CD1c-positive myeloid dendritic cell (primary cell): ENCODE data around the gene FAM98C.
"Not testable (repeated sequence)": the region's sequence is repeated elsewhere in the genome, so short reads cannot be mapped to it uniquely, and the experiment has no call there.

Source experiments
- DNase-seq: peaks from one replicate; pipeline ENCODE4 v3.0.0-alpha.2; 2016; ENCODE audit errors: extremely low spot score

The FAM98C gene

GRCh38 chr19:38395381-38396114, 7.3 kb upstream of the FAM98C start:
- no peak for DNase-seq

DNA sequence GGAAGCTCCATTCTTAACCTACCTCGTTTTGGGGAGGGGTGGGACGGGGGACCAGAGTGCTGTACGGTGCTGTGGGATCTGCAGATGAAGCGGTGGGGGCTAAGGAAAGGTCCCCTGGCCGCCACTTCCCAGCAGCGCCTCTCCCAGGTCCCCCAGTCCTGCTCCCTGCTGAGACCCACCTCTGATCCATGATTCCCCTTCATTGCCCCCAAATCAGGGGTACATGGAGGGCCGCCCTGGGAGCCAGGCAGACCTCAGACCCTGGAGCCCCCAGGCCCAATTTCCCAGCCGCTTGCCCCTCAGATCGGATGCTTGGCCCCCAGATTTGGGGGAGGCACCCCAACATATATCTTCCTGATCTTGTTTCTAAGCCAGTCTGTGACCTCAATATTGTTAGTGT, 3.8 kb upstream of the FAM98C start:
- DNase-seq = no peak

GRCh38 chr19:38399537-38399936, 3.4 kb upstream of the FAM98C start:
- DNase-seq = no peak

GRCh38 chr19:38400361-38400760, 2.5 kb upstream of the FAM98C start:
- no peak for DNase-seq

GRCh38 chr19:38401148-38401547, 1.7 kb upstream of the FAM98C start:
- DNase-seq = no peak

DNA sequence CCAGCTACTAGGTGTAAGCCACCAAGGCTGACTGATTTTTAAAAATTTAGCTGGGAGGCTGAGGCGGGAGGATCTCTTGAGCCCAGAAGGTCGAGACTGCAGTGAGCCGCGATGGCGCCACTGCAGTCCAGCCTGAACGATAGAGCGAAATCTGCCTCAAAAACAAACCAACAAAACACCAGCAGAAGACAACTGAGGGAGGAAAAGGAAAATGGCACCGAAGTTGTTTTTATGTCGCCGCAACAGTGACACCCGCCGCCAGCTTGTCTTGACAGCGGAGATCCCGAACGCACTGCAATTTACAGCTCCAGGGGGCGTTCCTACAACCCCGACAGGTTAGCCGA, 298 bp upstream of the FAM98C start:
- DNase-seq = no peak

GRCh38 chr19:38404858-38405257, 2.0 kb downstream of the FAM98C start:
- DNase-seq = no peak

DNA sequence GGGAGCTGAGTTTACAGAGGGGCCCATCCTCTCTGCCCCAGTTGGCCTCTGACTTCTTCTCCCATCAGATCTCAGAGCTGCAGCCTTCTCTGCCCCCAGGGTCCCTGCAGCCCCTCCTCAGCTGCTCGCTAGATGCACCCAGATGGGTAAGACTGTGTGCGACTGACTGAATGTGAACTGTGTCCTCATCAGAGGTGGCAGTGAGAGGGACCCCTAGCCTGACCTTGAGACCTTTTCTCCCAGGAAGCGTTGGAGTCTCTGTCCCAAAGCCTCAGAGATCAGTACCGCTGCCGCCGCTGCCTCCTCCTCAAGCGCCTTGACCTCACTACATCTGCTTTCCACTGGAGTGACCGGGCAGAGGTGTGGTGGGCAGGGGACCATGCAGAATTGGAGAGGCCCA, 2.4 kb downstream of the FAM98C start:
- no peak for DNase-seq

DNA sequence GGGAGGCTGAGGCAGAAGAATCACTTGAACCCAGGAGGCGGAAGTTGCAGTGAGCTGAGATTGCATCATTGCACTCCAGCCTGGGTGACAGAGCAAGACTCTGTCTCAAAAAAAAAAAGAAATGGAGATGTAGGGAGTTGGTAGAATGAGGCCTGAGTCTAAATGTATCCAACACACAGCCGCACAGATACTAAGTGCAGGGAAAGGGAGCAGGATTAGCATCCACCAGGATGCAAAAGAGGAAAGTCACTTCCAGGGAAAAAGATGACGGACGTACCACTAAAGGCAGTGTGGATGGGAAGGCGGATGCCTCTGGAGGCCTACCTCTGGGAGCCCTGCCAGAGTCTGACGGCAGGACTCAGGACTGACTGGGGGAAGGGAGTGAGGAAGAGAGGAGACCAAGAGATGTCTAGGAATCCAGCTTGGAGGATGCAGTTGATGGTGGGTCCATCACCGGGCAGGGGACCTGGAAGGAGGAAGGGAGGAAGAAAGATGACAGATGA, 6.8 kb downstream of the FAM98C start:
- DNase-seq = no peak

GRCh38 chr19:38410407-38410806, 7.5 kb downstream of the FAM98C start:
- DNase-seq = not testable (repeated sequence)

GRCh38 chr19:38411041-38411712, 8.3 kb downstream of the FAM98C start:
- no peak for DNase-seq

GRCh38 chr19:38411898-38412297, 9.0 kb downstream of the FAM98C start:
- not testable (repeated sequence) for DNase-seq

DNA sequence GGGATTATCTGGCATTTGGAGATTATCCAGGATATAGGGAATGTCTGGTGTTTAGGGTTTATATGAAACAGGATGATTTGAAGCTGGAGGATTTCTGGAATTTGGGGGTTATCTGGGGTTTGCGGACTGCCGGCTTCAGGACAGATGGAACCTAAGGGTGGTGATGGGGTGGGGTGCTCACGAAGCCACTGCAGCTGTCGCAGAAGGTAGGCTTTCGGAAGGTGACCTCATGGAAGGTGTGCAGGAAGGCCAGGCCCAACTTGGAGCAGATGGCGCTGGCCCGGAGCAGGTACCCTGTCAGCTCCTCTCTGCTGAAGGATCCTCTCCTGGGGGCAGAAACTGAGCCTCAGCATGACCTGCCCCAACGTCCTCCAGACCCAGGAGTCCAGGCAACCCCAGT, 9.6 kb downstream of the FAM98C start:
- DNase-seq = no peak

DNA sequence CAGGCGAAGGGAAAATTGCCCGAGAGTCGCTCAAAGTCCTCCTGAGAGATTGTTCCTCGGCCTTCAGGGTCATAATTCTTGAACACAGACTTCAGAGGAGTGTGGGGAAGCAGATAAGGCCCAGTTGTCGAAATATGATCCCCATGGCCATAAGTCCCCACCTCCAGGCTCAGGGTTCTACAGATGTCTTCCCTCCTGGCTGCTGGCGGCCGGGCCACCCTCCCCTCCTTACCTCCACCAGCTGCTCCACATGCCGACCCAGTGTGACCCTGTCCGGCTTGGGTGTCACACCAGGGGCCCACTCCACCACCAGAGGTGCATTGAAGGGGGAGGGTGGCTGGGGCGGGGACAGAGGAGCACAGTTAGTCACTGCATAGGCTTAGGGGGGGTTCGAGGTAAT, 10.1 kb downstream of the FAM98C start:
- DNase-seq = no peak

- DNase-seq = no peak
These were observed 10.5 kb downstream of the FAM98C start for GRCh38 chr19:38413416-38413815.

GRCh38 chr19:38417146-38417543, 14.3 kb downstream of the FAM98C start:
- no peak for DNase-seq

GRCh38 chr19:38417544-38418506, 14.9 kb downstream of the FAM98C start:
- DNase-seq = peak; percentile 94

- DNase-seq = no peak
These were observed 18.0 kb downstream of the FAM98C start for GRCh38 chr19:38420935-38421334.

DNA sequence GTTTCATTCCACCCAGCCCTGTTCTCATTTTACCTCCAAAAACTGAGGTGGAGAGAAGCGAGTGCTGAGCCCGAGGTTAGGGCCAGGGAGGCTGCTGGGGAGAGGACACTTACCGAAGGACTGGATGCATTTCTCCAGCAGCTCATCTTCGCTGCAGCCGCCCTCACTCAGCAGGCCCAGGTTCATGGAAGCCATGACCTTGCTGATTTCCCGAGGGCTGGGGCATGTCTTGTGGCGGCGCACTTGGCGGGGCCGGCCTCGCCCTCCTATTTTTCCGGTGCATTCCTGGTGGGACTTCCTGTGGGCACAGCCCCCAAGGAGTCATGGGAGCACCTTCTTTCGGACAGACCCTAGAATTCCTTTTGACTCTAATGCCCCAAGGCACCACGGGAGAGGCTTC, 19.0 kb downstream of the FAM98C start:
- DNase-seq = no peak

DNA sequence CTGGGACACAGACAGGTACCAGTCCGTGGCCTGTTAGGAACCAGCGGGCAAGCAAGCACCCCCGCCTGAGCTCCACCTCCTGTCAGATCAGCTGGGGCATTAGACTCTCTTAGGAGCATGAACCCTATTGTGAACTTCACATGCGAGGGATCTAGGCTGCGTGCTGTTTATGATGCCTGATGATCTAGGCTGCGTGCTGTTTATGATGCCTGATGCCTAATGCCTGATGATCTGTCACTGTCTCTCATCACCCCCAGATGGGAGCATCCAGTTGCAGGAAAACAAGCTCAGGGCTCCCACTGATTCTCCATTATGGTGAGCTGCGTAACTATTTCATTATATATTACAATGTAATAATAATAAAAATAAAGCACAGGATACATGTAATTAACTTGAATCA, 19.5 kb downstream of the FAM98C start:
- no peak for DNase-seq

DNA sequence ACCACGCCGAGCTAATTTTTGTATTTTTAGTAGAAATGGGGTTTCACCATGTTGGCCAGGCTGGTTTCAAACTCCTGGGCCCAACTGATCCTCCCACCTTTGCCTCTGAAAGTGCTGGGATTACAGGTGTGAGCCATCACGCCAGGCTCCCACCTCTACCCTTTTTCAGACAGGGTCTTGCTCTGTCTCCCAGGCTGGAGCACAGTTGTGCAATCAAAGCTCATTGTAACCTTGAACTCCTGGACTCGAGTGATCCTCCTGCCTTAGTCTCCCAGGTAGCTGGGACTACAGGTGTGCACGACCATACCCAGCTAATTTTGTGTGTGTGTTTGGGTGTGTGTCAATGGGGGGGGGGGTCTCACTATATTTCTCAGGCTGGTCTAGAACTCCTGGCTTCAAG, 21.4 kb downstream of the FAM98C start:
- no peak for DNase-seq

DNA sequence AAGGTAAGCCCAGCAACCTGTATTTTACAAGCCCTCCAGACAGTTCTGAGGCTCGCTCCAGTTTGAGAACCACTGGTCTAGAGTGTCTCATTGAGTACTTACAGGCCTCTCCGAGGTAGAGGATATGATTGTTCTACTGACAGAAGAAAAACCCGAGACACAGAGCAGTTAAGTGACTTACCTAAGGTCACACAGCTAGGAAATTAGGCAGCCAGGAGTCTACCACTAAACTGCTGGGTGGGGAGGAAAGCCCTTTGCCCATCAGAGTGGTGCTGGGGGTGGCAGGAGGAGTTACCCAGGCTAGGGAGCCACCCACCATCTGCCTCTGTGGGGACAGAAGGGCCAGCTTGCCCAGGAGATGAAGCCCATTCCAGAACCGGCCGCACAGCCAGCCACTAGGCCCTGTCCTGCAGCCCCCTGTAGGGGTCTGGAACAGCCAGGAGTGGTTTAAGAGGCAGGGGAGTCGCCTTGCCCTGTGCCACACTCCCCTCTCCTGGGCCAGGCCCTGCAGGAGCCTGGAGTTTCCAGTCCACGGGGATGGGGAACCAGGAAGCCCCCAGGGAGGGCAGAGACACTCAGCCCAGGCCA, 22.4 kb downstream of the FAM98C start:
- no peak for DNase-seq
